ENCODE measurements around the gene BTRC. TPM values are rescaled to one million over a fixed set of nuclear protein-coding genes. Genes with fewer than 3 reads are reported as not detected.

The BTRC gene
- total and polyA plus RNA-seq, 2 experiments from 2014 or later = 8.4 to 11.4 TPM

- in situ Hi-C loops (cut with MboI) = no loop called here
- Histone ChIP-seq H3K4me2 (ENCODE audit: unreplicated experiment) (no peak overlapping the region), H3K9me2 (ENCODE audit: insufficient read depth) (no peaks in the 10 kb centered on the region), H3K27me3 (replicated peaks; ENCODE audit: insufficient read depth) (no peaks in the 10 kb centered on the region), H2AFZ (no peak overlapping the region), H3K9ac (no peak overlapping the region), H3K79me2 (ENCODE audit: insufficient read depth) (no peaks in the 10 kb centered on the region), H3K27ac (no peak overlapping the region), H3K9me3 (ENCODE audit: low read depth) (no peaks in the 10 kb centered on the region), H3F3A (ENCODE audit: insufficient read depth) (no peaks in the 10 kb centered on the region), H3K4me3 (no peak overlapping the region), H3K4me1 (ENCODE audit: insufficient read depth) (no peaks in the 10 kb centered on the region), H4K20me1 (ENCODE audit: insufficient read depth) (no peaks in the 10 kb centered on the region), H3K36me3 (ENCODE audit: low read depth) (0 out of 2 replicates have a peak, but pooled peaks cover 3% of the 10 kb centered on the region)
- no peak for DNase-seq
- TF ChIP-seq EZH2phosphoT487 (IDR thresholded peaks at IDR 0.05; ENCODE audit: insufficient read depth, low read depth) = no peak
- no peak for TF ChIP-seq EZH2 (IDR thresholded peaks at IDR 0.05; ENCODE audit: insufficient read depth, poor library complexity, severe bottlenecking)
- 100% methylated on average over 1 of the region's 1 CpG for WGBS, 2 experiments (ENCODE audit: low coverage in 1 of 2, low lambda C conversion rate in 2 of 2, missing lambda C conversion rate in 2 of 2)
Observed at GRCh38 chr10:101478956-101479355, 125.0 kb downstream of the BTRC start.

DNA sequence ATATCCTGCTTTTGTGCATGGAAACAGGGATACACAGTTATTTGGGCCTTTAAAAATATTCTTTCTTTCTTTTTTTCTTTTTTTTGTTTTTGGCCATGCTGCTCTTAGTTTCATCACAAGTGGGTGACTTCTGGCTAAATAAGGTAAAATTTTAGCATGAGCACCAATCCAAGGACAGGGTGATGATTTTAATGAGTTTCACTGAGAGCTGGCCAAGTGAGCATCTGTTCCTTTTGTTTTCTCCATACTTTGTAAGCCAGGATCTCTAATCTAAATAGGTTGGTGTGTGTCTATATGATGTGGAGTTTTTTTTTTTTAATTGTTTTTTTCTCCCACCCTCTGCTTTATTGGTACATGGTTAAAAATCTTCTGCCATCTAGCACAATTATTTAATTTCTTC is 127.3 kb downstream of the BTRC start:
- Histone ChIP-seq H3K9me3 (ENCODE audit: low read depth) (no peaks in the 10 kb centered on the region), H3K79me2 (ENCODE audit: insufficient read depth) (no peaks in the 10 kb centered on the region), H3K9me2 (ENCODE audit: insufficient read depth) (no peaks in the 10 kb centered on the region), H3K27ac (no peak overlapping the region), H3K36me3 (ENCODE audit: low read depth) (0 out of 2 replicates have a peak, but pooled peaks cover 3% of the 10 kb centered on the region), H3K27me3 (replicated peaks; ENCODE audit: insufficient read depth) (no peaks in the 10 kb centered on the region), H3K9ac (no peak overlapping the region), H4K20me1 (ENCODE audit: insufficient read depth) (no peaks in the 10 kb centered on the region), H2AFZ (no peak overlapping the region), H3K4me1 (ENCODE audit: insufficient read depth) (no peaks in the 10 kb centered on the region), H3F3A (ENCODE audit: insufficient read depth) (no peaks in the 10 kb centered on the region), H3K4me2 (ENCODE audit: unreplicated experiment) (no peak overlapping the region), H3K4me3 (no peak overlapping the region)
- TF ChIP-seq EZH2 (IDR thresholded peaks at IDR 0.05; ENCODE audit: insufficient read depth, poor library complexity, severe bottlenecking) (no peak), EZH2phosphoT487 (IDR thresholded peaks at IDR 0.05; ENCODE audit: insufficient read depth, low read depth) (no peak)
- no peak for DNase-seq
- in situ Hi-C loops (cut with MboI) = no loop called here

- Histone ChIP-seq H3K4me2 (ENCODE audit: unreplicated experiment) (no peak overlapping the region), H3K9me3 (ENCODE audit: low read depth) (no peaks in the 10 kb centered on the region), H4K20me1 (ENCODE audit: insufficient read depth) (no peaks in the 10 kb centered on the region), H3K9me2 (ENCODE audit: insufficient read depth) (no peaks in the 10 kb centered on the region), H3K36me3 (ENCODE audit: low read depth) (0 out of 2 replicates have a peak, but pooled peaks cover 3% of the 10 kb centered on the region), H3K9ac (no peak overlapping the region), H3K4me3 (no peak overlapping the region), H3K27me3 (replicated peaks; ENCODE audit: insufficient read depth) (no peaks in the 10 kb centered on the region), H3K27ac (no peak overlapping the region), H3K79me2 (ENCODE audit: insufficient read depth) (no peaks in the 10 kb centered on the region), H3F3A (ENCODE audit: insufficient read depth) (no peaks in the 10 kb centered on the region), H3K4me1 (ENCODE audit: insufficient read depth) (no peaks in the 10 kb centered on the region), H2AFZ (no peak overlapping the region)
- in situ Hi-C loops (cut with MboI) = no loop called here
- WGBS, 2 experiments (ENCODE audit: low coverage in 1 of 2, low lambda C conversion rate in 2 of 2, missing lambda C conversion rate in 2 of 2) = 96 to 99% methylated on average over 10 of the region's 10 CpGs
- TF ChIP-seq EZH2 (IDR thresholded peaks at IDR 0.05; ENCODE audit: insufficient read depth, poor library complexity, severe bottlenecking) = no peak
- TF ChIP-seq EZH2phosphoT487 (IDR thresholded peaks at IDR 0.05; ENCODE audit: insufficient read depth, low read depth) = no peak
- no peak for DNase-seq
Observed at GRCh38 chr10:101482568-101482967, 128.6 kb downstream of the BTRC start.

- no peak overlapping the region for H2AFZ ChIP-seq
- TF ChIP-seq EZH2phosphoT487 (IDR thresholded peaks at IDR 0.05; ENCODE audit: insufficient read depth, low read depth) (no peak), EZH2 (IDR thresholded peaks at IDR 0.05; ENCODE audit: insufficient read depth, poor library complexity, severe bottlenecking) (no peak)
- in situ Hi-C loops (cut with MboI) = no loop called here
- H3K4me2 ChIP-seq (ENCODE audit: unreplicated experiment) = no peak overlapping the region
- no peak overlapping the region for H3K27ac ChIP-seq
- no peak overlapping the region for H3K4me3 ChIP-seq
- H3K27me3 ChIP-seq (replicated peaks; ENCODE audit: insufficient read depth) = no peaks in the 10 kb centered on the region
- H3K4me1 ChIP-seq (ENCODE audit: insufficient read depth) = no peaks in the 10 kb centered on the region
- H3K36me3 ChIP-seq (ENCODE audit: low read depth) = 0 out of 2 replicates have a peak, but pooled peaks cover 3% of the 10 kb centered on the region
- DNase-seq = no peak
- H3K9me2 ChIP-seq (ENCODE audit: insufficient read depth) = no peaks in the 10 kb centered on the region
- no peaks in the 10 kb centered on the region for H3K9me3 ChIP-seq (ENCODE audit: low read depth)
- no peak overlapping the region for H3K9ac ChIP-seq
- H4K20me1 ChIP-seq (ENCODE audit: insufficient read depth) = no peaks in the 10 kb centered on the region
- H3F3A ChIP-seq (ENCODE audit: insufficient read depth) = no peaks in the 10 kb centered on the region
- 89 to 90% methylated on average over 8 of the region's 8 CpGs for WGBS, 2 experiments (ENCODE audit: low coverage in 1 of 2, low lambda C conversion rate in 2 of 2, missing lambda C conversion rate in 2 of 2)
- H3K79me2 ChIP-seq (ENCODE audit: insufficient read depth) = no peaks in the 10 kb centered on the region
Observed at GRCh38 chr10:101484175-101484745, 130.3 kb downstream of the BTRC start.

- H3K9me3 ChIP-seq (ENCODE audit: low read depth) = no peaks in the 10 kb centered on the region
- H3K4me1 ChIP-seq (ENCODE audit: insufficient read depth) = no peaks in the 10 kb centered on the region
- no peaks in the 10 kb centered on the region for H3K27me3 ChIP-seq (replicated peaks; ENCODE audit: insufficient read depth)
- no peaks in the 10 kb centered on the region for H3K36me3 ChIP-seq (ENCODE audit: low read depth)
- no peak overlapping the region for H3K4me3 ChIP-seq
- no peak for DNase-seq
- H3F3A ChIP-seq (ENCODE audit: insufficient read depth) = no peaks in the 10 kb centered on the region
- in situ Hi-C loops (cut with MboI) = no loop called here
- H3K9me2 ChIP-seq (ENCODE audit: insufficient read depth) = no peaks in the 10 kb centered on the region
- TF ChIP-seq EZH2 (IDR thresholded peaks at IDR 0.05; ENCODE audit: insufficient read depth, poor library complexity, severe bottlenecking) = no peak
- no peak for TF ChIP-seq EZH2phosphoT487 (IDR thresholded peaks at IDR 0.05; ENCODE audit: insufficient read depth, low read depth)
- no peaks in the 10 kb centered on the region; the same call in 1 of the 2 replicates for H4K20me1 ChIP-seq (ENCODE audit: insufficient read depth)
- no peak overlapping the region for H3K27ac ChIP-seq
- H2AFZ ChIP-seq = no peak overlapping the region
- H3K79me2 ChIP-seq (ENCODE audit: insufficient read depth) = no peaks in the 10 kb centered on the region
- no peak overlapping the region for H3K4me2 ChIP-seq (ENCODE audit: unreplicated experiment)
- WGBS, 2 experiments (ENCODE audit: low coverage in 1 of 2, low lambda C conversion rate in 2 of 2, missing lambda C conversion rate in 2 of 2) = 90 to 94% methylated on average over 5 of the region's 5 CpGs
- no peak overlapping the region for H3K9ac ChIP-seq
Observed at GRCh38 chr10:101485207-101485606, 131.2 kb downstream of the BTRC start.
